H1 (cell line): ENCODE measurements around the gene PRDX5. TPM values are rescaled to one million over a fixed set of nuclear protein-coding genes. Genes with fewer than 3 reads are reported as not detected.

ENCODE experiments used
- CTCF ChIA-PET: fragments of 300-600 bp; sonication (Branson Sonifier 250); formaldehyde crosslinking; loops from one replicate; lab custom pipeline; 2021; ENCODE audit not compliant: partially characterized antibody; lab: Charles Lee
- POLR2A ChIA-PET: fragments of 300-600 bp; sonication (Branson Sonifier 250); formaldehyde crosslinking; loops from one replicate; lab custom pipeline; 2021; ENCODE audit warnings: inconsistent platforms; ENCODE audit not compliant: partially characterized antibody; lab: Charles Lee
- DNase-seq, 2 experiments: peaks; one replicate each; pipeline versions ENCODE4 v3.0.0 to v3.0.0-alpha.2; 2010 to 2022; ENCODE audit warnings: low spot score in 2 of 2, low read depth in 1 of 2, mixed read lengths in 1 of 2
- FAIRE-seq: peaks from 2 replicates; lab custom pipeline; 2011; peaks lifted over from hg19 to GRCh38; lab: Jason Lieb, UNC
- H2AFZ ChIP-seq: 2 replicates; pipeline ENCODE4 v1.8.1; 2012; ENCODE audit warnings: low read length, inconsistent platforms
- H2AK5ac ChIP-seq: 2 replicates; pipeline ENCODE4 v1.6.1; 2013; ENCODE audit warnings: low read depth, low read length
- H2BK120ac ChIP-seq: replicated peaks from 2 replicates; pipeline ENCODE3; 2013; ENCODE audit warnings: low read depth, low read length, inconsistent platforms
- H2BK12ac ChIP-seq: 2 replicates; pipeline ENCODE4 v1.6.1; 2013; ENCODE audit warnings: low read depth, low read length
- H2BK15ac ChIP-seq: 2 replicates; pipeline ENCODE4 v1.6.1; 2013; ENCODE audit warnings: low read length
- H2BK20ac ChIP-seq: 2 replicates; pipeline ENCODE4 v1.6.1; 2013; ENCODE audit warnings: low read length
- H2BK5ac ChIP-seq: 2 replicates; pipeline ENCODE4 v1.6.1; 2013; ENCODE audit warnings: low read depth, low read length
- H3K14ac ChIP-seq: 2 replicates; pipeline ENCODE4 v1.6.1; 2013; ENCODE audit warnings: inconsistent platforms; ENCODE audit not compliant: insufficient read length
- H3K18ac ChIP-seq: 2 replicates; pipeline ENCODE4 v1.6.1; 2013; ENCODE audit warnings: low read length; ENCODE audit errors: extremely low read depth
- H3K23ac ChIP-seq: 2 replicates; pipeline ENCODE4 v1.6.1; 2013; ENCODE audit warnings: inconsistent platforms; ENCODE audit not compliant: insufficient read length
- H3K23me2 ChIP-seq: 2 replicates; pipeline ENCODE4 v1.6.1; 2013; ENCODE audit warnings: low read depth, low read length
- H3K27ac ChIP-seq: 2 replicates; pipeline ENCODE4 v1.6.1; 2011; ENCODE audit warnings: low read depth, low read length, inconsistent platforms
- H3K27me3 ChIP-seq, 4 experiments: replicated peaks in 1 of 4; 1 replicate in 1 of 4; 2 replicates in 3 of 4; pipeline versions ENCODE4 v1.6.1 to v1.8.1; 2011 to 2013; ENCODE audit warnings: low read length in 3 of 4, mild to moderate bottlenecking in 3 of 4, inconsistent platforms in 2 of 4, mixed read lengths in 2 of 4, moderate library complexity in 1 of 4; ENCODE audit not compliant: control insufficient read depth in 3 of 4, insufficient read depth in 3 of 4; ENCODE audit errors: extremely low read depth in 1 of 4
- H3K36me3 ChIP-seq, 4 experiments: 2 replicates each; pipeline versions ENCODE4 v1.6.1 to v1.8.1; 2011 to 2013; ENCODE audit warnings: mild to moderate bottlenecking in 4 of 4, low read length in 3 of 4, moderate library complexity in 2 of 4, control low read depth in 1 of 4, inconsistent platforms in 1 of 4; ENCODE audit not compliant: insufficient read depth in 4 of 4, control insufficient read depth in 2 of 4
- H3K4ac ChIP-seq: replicated peaks from 2 replicates; pipeline ENCODE3; 2013; ENCODE audit warnings: low read length, low read depth, mixed read lengths, inconsistent platforms; ENCODE audit not compliant: insufficient read length
- H3K4me1 ChIP-seq, 4 experiments: replicated peaks in 1 of 4; 1 replicate in 1 of 4; 2 replicates in 3 of 4; pipeline versions ENCODE4 v1.6.1 to v1.8.1; 2011 to 2013; ENCODE audit warnings: low read length in 3 of 4, inconsistent platforms in 2 of 4, mixed read lengths in 1 of 4; ENCODE audit not compliant: insufficient read depth in 4 of 4, control insufficient read depth in 3 of 4
- H3K4me2 ChIP-seq, 2 experiments: 2 replicates each; pipeline versions ENCODE4 v1.6.1 to v1.8.1; 2011 to 2013; ENCODE audit warnings: low read depth in 2 of 2, low read length in 2 of 2, control low read depth in 1 of 2, inconsistent platforms in 1 of 2, mild to moderate bottlenecking in 1 of 2; ENCODE audit not compliant: insufficient read depth in 1 of 2
- H3K4me3 ChIP-seq, 4 experiments: fragments of 200-600, 300-600 bp in 1 of 4; sonication (generic), shearing (Covaris generic), sonication (Bioruptor Twin) in 1 of 4; 2 replicates each; pipeline versions ENCODE4 v1.5.1 to v1.8.1; 2011 to 2016; ENCODE audit warnings: low read length in 4 of 4, low read depth in 3 of 4, control low read depth in 2 of 4, inconsistent platforms in 2 of 4, mild to moderate bottlenecking in 2 of 4, mixed read lengths in 1 of 4, moderate library complexity in 1 of 4; ENCODE audit not compliant: insufficient read depth in 2 of 4; ENCODE audit errors: extremely low read depth in 1 of 4
- H3K56ac ChIP-seq: replicated peaks from 2 replicates; pipeline ENCODE3; 2013; ENCODE audit warnings: low read depth, mild to moderate bottlenecking, mixed read lengths, low read length, inconsistent platforms; ENCODE audit not compliant: insufficient read length
- H3K79me1 ChIP-seq: 2 replicates; pipeline ENCODE4 v1.6.1; 2013; ENCODE audit warnings: low read depth, low read length, control low read depth
- H3K79me2 ChIP-seq, 2 experiments: 2 replicates each; pipeline versions ENCODE4 v1.6.1 to v1.8.1; 2012 to 2013; ENCODE audit warnings: low read length in 2 of 2, mild to moderate bottlenecking in 2 of 2, inconsistent platforms in 1 of 2; ENCODE audit not compliant: insufficient read depth in 2 of 2, control insufficient read depth in 1 of 2
- H3K9ac ChIP-seq, 4 experiments: replicated peaks in 1 of 4; 1 replicate in 1 of 4; 2 replicates in 3 of 4; pipeline versions ENCODE4 v1.6.1 to v1.8.1; 2011 to 2013; ENCODE audit warnings: low read depth in 3 of 4, low read length in 3 of 4, control low read depth in 2 of 4, mild to moderate bottlenecking in 2 of 4, moderate library complexity in 2 of 4, inconsistent platforms in 1 of 4; ENCODE audit errors: extremely low read depth in 1 of 4
- H3K9me3 ChIP-seq, 2 experiments: 2 replicates each; pipeline versions ENCODE4 v1.6.1 to v1.8.1; 2012 to 2013; ENCODE audit warnings: mild to moderate bottlenecking in 2 of 2, moderate library complexity in 2 of 2, control low read depth in 1 of 2, inconsistent platforms in 1 of 2, low read depth in 1 of 2, low read length in 1 of 2, mixed read lengths in 1 of 2; ENCODE audit not compliant: insufficient read depth in 2 of 2
- H4K20me1 ChIP-seq, 2 experiments: replicated peaks in 1 of 2; 2 replicates each; pipeline versions ENCODE3 to v1.8.1; 2011 to 2013; ENCODE audit warnings: inconsistent platforms in 2 of 2, low read length in 2 of 2, mild to moderate bottlenecking in 1 of 2; ENCODE audit not compliant: insufficient read depth in 2 of 2, control insufficient read depth in 1 of 2
- H4K5ac ChIP-seq: 2 replicates; pipeline ENCODE4 v1.6.1; 2013; ENCODE audit warnings: low read length, low read depth, mixed read lengths, inconsistent platforms; ENCODE audit not compliant: insufficient read length
- H4K8ac ChIP-seq: 2 replicates; pipeline ENCODE4 v1.8.0; 2013; ENCODE audit warnings: mild to moderate bottlenecking, moderate library complexity, low read length, inconsistent platforms; ENCODE audit not compliant: insufficient read depth; ENCODE audit errors: extremely low read depth
- H4K91ac ChIP-seq: replicated peaks from 2 replicates; pipeline ENCODE3; 2013; ENCODE audit warnings: low read length, mixed read lengths, inconsistent platforms; ENCODE audit not compliant: insufficient read length
- BACH1 ChIP-seq: IDR thresholded peaks from 2 replicates; pipeline ENCODE4 v1.6.1; 2012; ENCODE audit warnings: low read length, improper control_type of control experiment
- BCL11A ChIP-seq, 2 experiments: IDR thresholded peaks; one replicate each; pipeline ENCODE4 v1.6.1; 2011; ENCODE audit warnings: low read depth in 2 of 2, low read length in 2 of 2, mild to moderate bottlenecking in 2 of 2
- CEBPB ChIP-seq: IDR thresholded peaks from 2 replicates; pipeline ENCODE4 v1.6.1; 2012; ENCODE audit warnings: low read depth, low read length
- CREB1 ChIP-seq: IDR thresholded peaks from 2 replicates; pipeline ENCODE4 v1.6.1; 2012; ENCODE audit warnings: inconsistent platforms
- EGR1 ChIP-seq: IDR thresholded peaks from 2 replicates; pipeline ENCODE4 v1.6.1; 2011; ENCODE audit warnings: low read depth, low read length, borderline replicate concordance
- FOSL1 ChIP-seq: IDR thresholded peaks from 2 replicates; pipeline ENCODE4 v1.6.1; 2011; ENCODE audit warnings: mild to moderate bottlenecking, low read depth, low read length, moderate library complexity; ENCODE audit not compliant: insufficient read depth
- KDM5A ChIP-seq: fragments of 200-600 bp; IDR thresholded peaks from 2 replicates; pipeline ENCODE4 v1.7.1; 2012; ENCODE audit warnings: mild to moderate bottlenecking, low read length, inconsistent platforms, mixed read lengths
- MAFK ChIP-seq: IDR thresholded peaks from 2 replicates; pipeline ENCODE4 v1.6.1; 2012; ENCODE audit warnings: low read depth, mild to moderate bottlenecking, improper control_type of control experiment, low read length
- NRF1 ChIP-seq: IDR thresholded peaks from 2 replicates; pipeline ENCODE4 v1.6.1; 2011; ENCODE audit warnings: mild to moderate bottlenecking, low read depth, low read length, improper control_type of control experiment
- POLR2AphosphoS5 ChIP-seq: IDR thresholded peaks from 2 replicates; pipeline ENCODE4 v1.6.1; 2011; ENCODE audit warnings: low read depth, low read length
- RFX5 ChIP-seq: IDR thresholded peaks from 2 replicates; pipeline ENCODE4 v1.6.1; 2011; ENCODE audit warnings: low read depth, low read length, improper control_type of control experiment, borderline replicate concordance
- SAP30 ChIP-seq: fragments of 300-600 bp; sonication (generic); IDR thresholded peaks from 2 replicates; pipeline ENCODE4 v1.7.1; 2012; ENCODE audit warnings: low read length, moderate library complexity, mild to moderate bottlenecking, inconsistent platforms; ENCODE audit not compliant: insufficient read depth, insufficient replicate concordance
- SP4 ChIP-seq: IDR thresholded peaks from 2 replicates; pipeline ENCODE4 v1.6.1; 2012; ENCODE audit warnings: low read length, inconsistent platforms
- SRF ChIP-seq: IDR thresholded peaks from 2 replicates; pipeline ENCODE4 v1.6.1; 2011; ENCODE audit warnings: mild to moderate bottlenecking, low read depth, low read length, moderate library complexity
- YY1 ChIP-seq: IDR thresholded peaks from 2 replicates; pipeline ENCODE4 v1.6.1; 2011; ENCODE audit warnings: low read depth, mild to moderate bottlenecking, low read length
- ZNF274 ChIP-seq: IDR thresholded peaks from 2 replicates; pipeline ENCODE4 v1.7.0; 2012; ENCODE audit warnings: low read length, borderline replicate concordance; ENCODE audit errors: extremely low read depth
- WGBS, 2 experiments: shearing (Covaris generic) in 1 of 2; methylation state at CpG; one replicate each; pipeline versions ENCODE4 v1.1.6 to v1.1.7; 2013 to 2015; ENCODE audit warnings: low lambda C conversion rate in 2 of 2, mixed read lengths in 2 of 2, inconsistent platforms in 1 of 2, low coverage in 1 of 2, missing lambda C conversion rate in 1 of 2; ENCODE audit not compliant: insufficient replicate concordance in 2 of 2, insufficient coverage in 1 of 2, insufficient read length in 1 of 2; ENCODE audit errors: extremely low coverage in 1 of 2, missing lambda C conversion rate in 1 of 2; 5-methylcytosine and 5-hydroxymethylcytosine counted together
- polyA plus RNA-seq, 7 experiments: library from polyadenylated mRNA; depleted of rRNA in 3 of 7; stranded (reverse) in 5 of 7; unstranded in 2 of 7; fragments of >200 nt in 5 of 7; fragments of 200-250 nt in 2 of 7; gene quantifications; 1 replicate in 5 of 7; 2 replicates in 1 of 7; 4 replicates in 1 of 7; pipeline versions ENCODE4 v1.2.1 to v1.2.3, GENCODE V29; 2011 to 2013; ENCODE audit warnings: missing spikeins in 2 of 7, mixed read lengths in 2 of 7
- total RNA-seq: library from RNA; stranded (reverse); fragmentation: NEBNext Ultra II Directional; extraction: Animal tissue kit (Norgen Biotek cat#: 25700); gene quantifications from 2 replicates; pipeline ENCODE4 v1.2.1, GENCODE V29; 2021

The PRDX5 gene
- total and polyA plus RNA-seq, 2 of the 8 experiments (the other 6 are each of a cell fraction or from before 2014, with no cell fraction given), result 201 to 582 TPM

GRCh38 chr11:64364911-64365310, 47.0 kb downstream of the PRDX5 start:
- no peak overlapping the region for H3K56ac ChIP-seq
- no peaks in the 10 kb centered on the region for H3K27me3 ChIP-seq
- no peak overlapping the region for H2BK20ac ChIP-seq
- whole genome bisulfite sequencing, 2 experiments, result 95% methylated on average over 4 of the region's 4 CpGs; no CpG with 5 or more reads in 1 of the 2 experiments
- no peak overlapping the region for H4K5ac ChIP-seq
- H3K36me3 ChIP-seq, result peaks cover 0 to 19% (median 3%) of the 10 kb centered on the region in 4 experiments; a peak in 5 of 8 replicates
- no peak overlapping the region for H4K8ac ChIP-seq
- H2BK120ac ChIP-seq, result no peak overlapping the region
- H3K23me2 ChIP-seq, result no peaks in the 10 kb centered on the region
- FAIRE-seq (no peak), DNase-seq (no peak)
- H4K20me1 ChIP-seq, result peaks cover 0 to 4% of the 10 kb centered on the region in 2 experiments
- H2BK15ac ChIP-seq, result no peak overlapping the region
- no peak overlapping the region for H3K23ac ChIP-seq
- no peak overlapping the region for H3K14ac ChIP-seq
- no peaks in the 10 kb centered on the region for H3K79me2 ChIP-seq
- H3K4me2 ChIP-seq, result no peak overlapping the region
- H3K9ac ChIP-seq, result no peak overlapping the region
- H4K91ac ChIP-seq, result no peak overlapping the region
- ChIA-PET CTCF (interaction anchor here (0.6 to 8.3 kb wide), 2 partner anchors 9 to 12 kb away, joined by 5 to 80 read pairs; no protein-coding TSS in a partner anchor), POLR2A (no interaction called here)
- H3K4ac ChIP-seq, result no peak overlapping the region
- H2AK5ac ChIP-seq, result no peak overlapping the region
- H2BK12ac ChIP-seq, result no peak overlapping the region
- H2AFZ ChIP-seq, result no peak overlapping the region
- H3K79me1 ChIP-seq, result no peaks in the 10 kb centered on the region; the same call in 1 of the 2 replicates
- no peak overlapping the region for H3K18ac ChIP-seq
- H3K4me3 ChIP-seq, result no peak overlapping the region
- H3K9me3 ChIP-seq, result no peaks in the 10 kb centered on the region
- no peak overlapping the region for H2BK5ac ChIP-seq
- no peak overlapping the region for H3K27ac ChIP-seq
- H3K4me1 ChIP-seq, result peaks cover 0 to 7% (median 4%) of the 10 kb centered on the region in 4 experiments; a peak in 5 of 7 replicates
- TF ChIP-seq YY1 (no peak), MAFK (no peak), FOSL1 (no peak), SAP30 (no peak), NRF1 (no peak), CREB1 (no peak), RFX5 (no peak), KDM5A (no peak), POLR2AphosphoS5 (no peak), CEBPB (no peak), BCL11A (IDR thresholded peaks at IDR 0.05; ENCODE audit: low read depth in 2 of 2, low read length in 2 of 2) (no peak), ZNF274 (no peak), SRF (no peak), SP4 (no peak), EGR1 (no peak), BACH1 (no peak)
